ENCODE measurements around the gene ATG7. TPM values are rescaled to one million over a fixed set of nuclear protein-coding genes. Genes with fewer than 3 reads are reported as not detected.

ATG7 gene
- total RNA-seq, 1 donor from 2014 or later = 61.7 TPM

- intact Hi-C loops (cut with DNase I) = no loop called here
- Histone ChIP-seq H3K36me3 (no peaks in the 10 kb centered on the region), H3K4me1 (peaks cover 34% of the 10 kb centered on the region), H3K9me3 (no peaks in the 10 kb centered on the region), H3K27ac (peak overlapping the region; percentile 56), H3K27me3 (ENCODE audit: low read depth) (no peaks in the 10 kb centered on the region), H3K4me3 (no peak overlapping the region)
- ATAC-seq = peak; percentile 77 to 82
- DNase-seq = no peak
- peak; percentile 8 for TF ChIP-seq CTCF (IDR thresholded peaks at IDR 0.05)
These were observed 242.1 kb downstream of the ATG7 start for GRCh38 chr3:11514191-11514821.

GRCh38 chr3:11517601-11518000, 245.4 kb downstream of the ATG7 start:
- H3K4me3 ChIP-seq = no peak overlapping the region
- no peaks in the 10 kb centered on the region for H3K27me3 ChIP-seq (ENCODE audit: low read depth)
- no peaks in the 10 kb centered on the region for H3K9me3 ChIP-seq
- peaks cover 20% of the 10 kb centered on the region for H3K4me1 ChIP-seq
- TF ChIP-seq CTCF (IDR thresholded peaks at IDR 0.05) = no peak
- no peak overlapping the region for H3K27ac ChIP-seq
- no peaks in the 10 kb centered on the region for H3K36me3 ChIP-seq
- DNase-seq = no peak
- ATAC-seq = no peak
- intact Hi-C loops (cut with DNase I) = no loop called here

- no peaks in the 10 kb centered on the region for H3K36me3 ChIP-seq
- H3K27ac ChIP-seq = no peak overlapping the region
- no peak for DNase-seq
- no peaks in the 10 kb centered on the region for H3K27me3 ChIP-seq (ENCODE audit: low read depth)
- TF ChIP-seq CTCF (IDR thresholded peaks at IDR 0.05) = no peak
- no peak for ATAC-seq
- no peaks in the 10 kb centered on the region for H3K4me1 ChIP-seq
- H3K9me3 ChIP-seq = no peaks in the 10 kb centered on the region
- no peak overlapping the region for H3K4me3 ChIP-seq
- intact Hi-C loops (cut with DNase I) = no loop called here
These were observed 249.0 kb downstream of the ATG7 start for GRCh38 chr3:11521167-11521566.

DNA sequence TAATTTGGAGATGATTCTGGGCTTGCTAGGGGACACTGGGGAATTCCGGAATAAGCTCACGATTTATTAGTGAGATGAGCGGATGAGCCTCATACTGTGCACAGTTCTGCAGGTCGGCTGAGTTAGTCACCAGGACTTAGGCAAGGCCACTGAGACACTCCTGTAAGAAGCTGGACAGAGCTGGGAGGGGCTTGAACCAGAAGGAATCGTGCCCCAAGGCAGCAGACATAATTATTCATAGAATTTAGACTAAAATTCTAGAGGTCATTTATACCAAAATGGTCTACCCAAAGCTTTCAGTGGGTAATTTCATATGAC, 250.2 kb downstream of the ATG7 start:
- no peaks in the 10 kb centered on the region for H3K4me1 ChIP-seq

GRCh38 chr3:11522953-11523571, 250.9 kb downstream of the ATG7 start:
- H3K27ac ChIP-seq = peak overlapping the region; percentile 31
- intact Hi-C loops (cut with DNase I) = no loop called here
- no peaks in the 10 kb centered on the region for H3K27me3 ChIP-seq (ENCODE audit: low read depth)
- H3K4me1 ChIP-seq = no peaks in the 10 kb centered on the region
- no peak overlapping the region for H3K4me3 ChIP-seq
- TF ChIP-seq CTCF (IDR thresholded peaks at IDR 0.05) = no peak
- no peak for DNase-seq
- H3K9me3 ChIP-seq = no peaks in the 10 kb centered on the region
- no peaks in the 10 kb centered on the region for H3K36me3 ChIP-seq
- ATAC-seq = no peak

More for the DNA sequence above, 250.2 kb downstream of the ATG7 start:
- intact Hi-C loops (cut with DNase I) = no loop called here
- ATAC-seq (no peak), DNase-seq (no peak)
- Histone ChIP-seq H3K36me3 (no peaks in the 10 kb centered on the region), H3K27ac (no peak overlapping the region), H3K27me3 (ENCODE audit: low read depth) (no peaks in the 10 kb centered on the region), H3K4me3 (no peak overlapping the region), H3K9me3 (no peaks in the 10 kb centered on the region)
- no peak for TF ChIP-seq CTCF (IDR thresholded peaks at IDR 0.05)

Data from lower lobe of right lung (tissue), 2 donors.